HK-2 (cell line): ENCODE measurements around the gene IRF5.
"Not testable (repeated sequence)": the region's sequence is repeated elsewhere in the genome, so short reads cannot be mapped to it uniquely, and the experiment has no call there.

Experiments
- DNase-seq: peaks from one replicate; pipeline ENCODE4 v3.0.0-alpha.2; 2018; ENCODE audit not compliant: unreplicated experiment

IRF5 gene

GRCh38 chr7:128906001-128906765 is 31.5 kb upstream of the IRF5 start:
- no peak for DNase-seq

GRCh38 chr7:128906766-128907559 is 30.8 kb upstream of the IRF5 start:
- DNase-seq: no peak

- DNase-seq: no peak
Measured at GRCh38 chr7:128908750-128909624, 28.7 kb upstream of the IRF5 start.

- peak; percentile 86 for DNase-seq
Measured at GRCh38 chr7:128909625-128910568, 27.8 kb upstream of the IRF5 start.

- DNase-seq: no peak
Measured at GRCh38 chr7:128910569-128910945, 27.2 kb upstream of the IRF5 start, which contains the start of gene KCP. KCP (minus strand) TSS chr7:128910709; CDS start chr7:128910676, 33 bp downstream.

GRCh38 chr7:128911423-128912031 is 26.2 kb upstream of the IRF5 start:
- DNase-seq: peak; percentile 36

- DNase-seq: no peak
Measured at GRCh38 chr7:128912281-128912680, 25.4 kb upstream of the IRF5 start.

GRCh38 chr7:128912709-128913495 is 24.8 kb upstream of the IRF5 start:
- not testable (repeated sequence) for DNase-seq

- DNase-seq: no peak
Measured at GRCh38 chr7:128913870-128914565, 23.7 kb upstream of the IRF5 start.

GRCh38 chr7:128914566-128915151 is 23.1 kb upstream of the IRF5 start:
- no peak for DNase-seq

GRCh38 chr7:128915271-128915819 is 22.4 kb upstream of the IRF5 start:
- no peak for DNase-seq

GRCh38 chr7:128915841-128916642 is 21.7 kb upstream of the IRF5 start:
- DNase-seq: no peak

- DNase-seq: no peak
Measured at GRCh38 chr7:128916643-128916915, 21.1 kb upstream of the IRF5 start.

GRCh38 chr7:128917122-128917521 is 20.6 kb upstream of the IRF5 start:
- DNase-seq: no peak

- no peak for DNase-seq
Measured at GRCh38 chr7:128918016-128918665, 19.6 kb upstream of the IRF5 start.

- no peak for DNase-seq
Measured at GRCh38 chr7:128919241-128919640, 18.5 kb upstream of the IRF5 start.
